GM10266 (cell line): Measurements from ENCODE around the gene PLCZ1.

ENCODE experiments used
- DNase-seq: peaks from one replicate; pipeline ENCODE4 v3.0.0; 2012; ENCODE audit errors: extremely low spot score
- TF ChIP-seq, protein P1 (sequence below): IDR thresholded peaks from 2 replicates; pipeline ENCODE4 v1.5.1; 2012; ENCODE audit warnings: mild to moderate bottlenecking, low read depth; ENCODE audit not compliant: control insufficient read depth, insufficient read depth; ENCODE audit errors: missing control alignments

Gene PLCZ1

GRCh38 chr12:18652596-18652995 lies 85.2 kb downstream of the PLCZ1 start:
- no peak for DNase-seq
- TF ChIP-seq, protein P1, sequence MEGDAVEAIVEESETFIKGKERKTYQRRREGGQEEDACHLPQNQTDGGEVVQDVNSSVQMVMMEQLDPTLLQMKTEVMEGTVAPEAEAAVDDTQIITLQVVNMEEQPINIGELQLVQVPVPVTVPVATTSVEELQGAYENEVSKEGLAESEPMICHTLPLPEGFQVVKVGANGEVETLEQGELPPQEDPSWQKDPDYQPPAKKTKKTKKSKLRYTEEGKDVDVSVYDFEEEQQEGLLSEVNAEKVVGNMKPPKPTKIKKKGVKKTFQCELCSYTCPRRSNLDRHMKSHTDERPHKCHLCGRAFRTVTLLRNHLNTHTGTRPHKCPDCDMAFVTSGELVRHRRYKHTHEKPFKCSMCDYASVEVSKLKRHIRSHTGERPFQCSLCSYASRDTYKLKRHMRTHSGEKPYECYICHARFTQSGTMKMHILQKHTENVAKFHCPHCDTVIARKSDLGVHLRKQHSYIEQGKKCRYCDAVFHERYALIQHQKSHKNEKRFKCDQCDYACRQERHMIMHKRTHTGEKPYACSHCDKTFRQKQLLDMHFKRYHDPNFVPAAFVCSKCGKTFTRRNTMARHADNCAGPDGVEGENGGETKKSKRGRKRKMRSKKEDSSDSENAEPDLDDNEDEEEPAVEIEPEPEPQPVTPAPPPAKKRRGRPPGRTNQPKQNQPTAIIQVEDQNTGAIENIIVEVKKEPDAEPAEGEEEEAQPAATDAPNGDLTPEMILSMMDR = no peak

GRCh38 chr12:18651525-18651924 lies 86.3 kb downstream of the PLCZ1 start:
- TF ChIP-seq, protein P1 = no peak
- no peak for DNase-seq

DNA sequence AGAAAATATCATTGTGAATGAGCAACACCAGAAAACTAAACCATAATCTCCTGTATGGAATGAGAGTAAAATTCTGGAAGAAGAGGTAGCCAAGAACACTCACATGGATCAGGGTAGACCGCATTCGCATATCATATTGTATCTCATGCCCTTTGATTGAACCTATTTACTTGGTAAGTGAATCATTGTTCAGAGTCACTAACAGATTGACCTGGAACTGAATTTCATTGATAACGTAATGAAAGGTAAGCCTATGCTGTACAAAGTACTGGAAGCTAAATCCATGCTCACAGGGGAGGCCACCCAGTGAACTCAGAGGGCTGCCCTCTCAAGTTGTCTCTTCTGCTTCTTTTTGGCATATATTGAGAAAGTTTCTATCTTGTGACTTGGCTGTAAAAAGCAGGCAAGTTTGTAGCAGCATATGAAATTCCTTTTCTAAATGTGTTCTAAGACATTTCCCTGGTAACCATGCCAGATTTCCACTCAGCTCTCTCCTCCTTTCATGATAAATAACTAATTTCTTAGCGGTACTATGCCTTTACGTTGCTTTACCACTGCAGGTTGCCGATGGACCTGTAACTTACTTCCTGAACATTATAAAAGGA lies 91.4 kb downstream of the PLCZ1 start:
- DNase-seq = no peak
- TF ChIP-seq, protein P1 = no peak

GRCh38 chr12:18644564-18644963 lies 93.2 kb downstream of the PLCZ1 start:
- no peak for DNase-seq
- TF ChIP-seq, protein P1 = no peak

GRCh38 chr12:18643681-18644080 lies 94.1 kb downstream of the PLCZ1 start:
- TF ChIP-seq, protein P1 = no peak
- DNase-seq = no peak

DNA sequence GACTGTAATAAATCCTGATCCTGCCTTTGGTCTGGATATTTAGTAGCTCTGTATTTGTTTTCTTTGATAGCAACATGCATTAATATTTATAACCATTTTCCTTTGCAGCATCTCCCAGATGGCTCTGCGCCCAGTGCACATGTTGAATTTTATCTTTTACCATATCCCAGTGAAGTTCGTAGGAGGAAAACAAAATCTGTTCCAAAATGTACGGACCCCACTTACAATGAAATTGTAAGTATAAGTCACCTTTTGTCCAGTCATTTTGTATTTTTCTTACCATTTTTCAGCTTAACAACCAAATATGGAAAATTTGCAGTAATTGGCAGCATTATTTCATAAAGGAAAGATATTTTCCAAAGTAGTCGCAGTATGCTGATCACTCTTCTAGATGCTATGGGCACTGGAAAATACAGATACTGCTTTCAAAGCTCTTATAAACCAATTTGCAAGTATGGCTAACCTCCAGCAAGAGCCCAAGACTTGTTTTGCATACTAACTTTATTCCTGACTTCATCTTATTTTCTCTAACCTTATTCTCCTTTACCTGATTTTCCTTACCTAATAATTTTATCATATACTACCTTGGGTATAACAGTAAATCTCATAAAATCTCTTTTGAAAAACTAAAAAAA lies 97.4 kb downstream of the PLCZ1 start:
- TF ChIP-seq, protein P1 = no peak
- no peak for DNase-seq

- TF ChIP-seq, protein P1 = no peak
- DNase-seq = no peak
Measured at GRCh38 chr12:18634382-18634781, 103.4 kb downstream of the PLCZ1 start.
